NOMO-1 (cell line): ENCODE results near the gene SNX24.
A peak's percentile ranks its signal among the peaks of the same experiment; 100 is the strongest.

Experiments used
- DNase-seq, 2 experiments: peaks; one replicate each; lab custom pipeline; 2025; ENCODE audit not compliant: unreplicated experiment in 2 of 2; lab: John Stamatoyannopoulos, UW

SNX24 gene

DNA sequence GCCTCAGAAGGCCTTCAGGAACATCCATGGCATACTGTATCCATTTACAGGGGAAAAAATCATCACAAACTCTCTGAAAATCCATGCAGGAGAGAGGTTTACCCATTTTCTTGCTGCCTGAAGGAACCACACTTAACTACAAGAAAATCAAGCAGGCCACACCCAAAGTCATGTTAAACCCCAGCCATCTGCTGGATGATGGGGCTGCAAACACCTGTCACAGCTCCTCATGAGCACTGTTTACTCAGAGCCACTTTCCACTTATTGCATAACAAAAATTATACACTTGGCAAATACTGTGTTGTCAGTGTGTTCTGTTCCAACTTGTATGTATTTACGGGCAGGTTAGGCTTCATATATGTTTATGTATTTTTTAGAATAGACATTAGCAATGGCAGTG lies 155.3 kb downstream of the SNX24 start:
- no peak for DNase-seq

GRCh38 chr5:123001808-123002207 lies 156.4 kb downstream of the SNX24 start:
- no peak for DNase-seq

- no peak for DNase-seq
Measured at GRCh38 chr5:123007182-123007581, 161.8 kb downstream of the SNX24 start.

GRCh38 chr5:123007754-123008153 lies 162.3 kb downstream of the SNX24 start:
- DNase-seq: no peak

GRCh38 chr5:123012321-123012720 lies 166.9 kb downstream of the SNX24 start:
- DNase-seq: peak; percentile 30 to 80

GRCh38 chr5:123014689-123015088 lies 169.3 kb downstream of the SNX24 start:
- no peak for DNase-seq

GRCh38 chr5:123028222-123028621 lies 182.8 kb downstream of the SNX24 start:
- DNase-seq: no peak

DNA sequence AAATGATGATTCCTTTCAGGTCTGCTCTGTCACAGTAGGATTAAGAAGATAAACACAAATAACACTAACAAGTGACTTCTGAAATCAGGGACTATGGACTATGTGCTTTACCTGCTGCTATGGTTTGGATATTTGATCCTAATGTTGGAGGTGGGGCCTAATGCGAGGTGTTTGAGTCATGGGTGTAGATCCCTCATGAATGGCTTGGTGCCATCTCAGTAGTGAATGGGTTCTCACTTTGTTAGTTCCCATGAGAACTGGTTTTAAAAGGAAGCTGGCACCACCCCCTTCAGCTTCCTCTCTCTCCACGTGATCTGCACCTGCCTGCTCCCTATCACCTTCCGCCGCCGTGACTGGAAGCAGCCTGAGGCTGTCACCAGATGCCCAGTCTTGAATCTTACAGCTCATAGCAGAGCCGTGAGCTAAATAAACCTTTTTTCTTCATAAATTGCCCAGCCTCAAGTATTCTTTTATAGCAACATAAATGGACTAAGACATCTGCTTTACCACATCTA lies 187.8 kb downstream of the SNX24 start:
- DNase-seq: no peak

DNA sequence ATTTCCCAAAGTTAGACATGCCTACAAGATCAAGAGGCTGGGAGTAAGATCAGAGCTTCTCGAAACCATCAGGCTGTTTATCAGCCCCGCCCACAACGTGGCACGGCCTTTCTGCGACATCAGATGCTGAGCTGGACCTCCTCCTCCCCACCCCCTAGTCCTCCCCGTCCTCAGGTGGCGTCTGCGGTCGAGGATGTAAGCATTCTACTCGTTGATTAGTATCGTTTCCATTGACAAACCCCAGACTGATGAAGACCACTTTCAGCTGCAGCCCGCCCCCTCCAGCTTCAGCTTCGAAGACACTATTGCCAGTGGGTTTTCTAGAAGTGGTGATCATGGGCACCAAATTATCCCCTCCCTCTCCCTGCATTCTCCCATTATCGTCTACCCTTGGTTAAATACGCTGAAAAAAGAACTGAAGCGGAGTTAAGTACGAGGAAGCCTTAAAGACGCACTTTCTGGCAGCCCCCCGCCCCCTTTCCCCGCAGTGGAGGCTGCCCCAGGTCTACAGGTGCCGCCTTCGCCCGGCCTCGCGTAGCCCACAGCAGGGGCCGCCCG lies 190.0 kb downstream of the SNX24 start:
- no peak for DNase-seq

DNA sequence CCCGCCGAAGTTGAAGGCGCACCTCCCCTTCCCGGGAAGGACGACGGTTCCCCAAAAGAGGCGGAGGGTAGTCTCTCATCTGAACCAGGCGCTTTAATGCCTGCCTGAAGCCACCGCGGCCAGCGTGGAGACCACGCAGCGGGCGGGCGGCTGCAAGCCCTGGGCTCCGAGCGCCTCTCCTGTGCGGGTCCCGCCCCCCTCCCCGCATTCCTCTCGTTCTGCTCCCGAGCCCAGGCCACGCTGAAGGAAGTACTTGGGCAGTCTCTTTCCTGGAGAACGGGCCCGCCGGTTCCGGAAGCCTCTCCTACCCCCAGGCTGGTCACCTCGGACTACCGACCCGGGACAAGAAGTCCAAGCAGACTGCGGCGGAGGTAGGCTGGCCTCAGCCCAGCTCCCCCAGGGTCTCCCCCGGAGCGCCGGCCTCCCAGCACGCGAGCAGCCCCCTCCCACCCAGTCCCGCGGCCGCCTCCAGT lies 190.5 kb downstream of the SNX24 start:
- DNase-seq: peak in 1 of 2 experiments; percentile 3

DNA sequence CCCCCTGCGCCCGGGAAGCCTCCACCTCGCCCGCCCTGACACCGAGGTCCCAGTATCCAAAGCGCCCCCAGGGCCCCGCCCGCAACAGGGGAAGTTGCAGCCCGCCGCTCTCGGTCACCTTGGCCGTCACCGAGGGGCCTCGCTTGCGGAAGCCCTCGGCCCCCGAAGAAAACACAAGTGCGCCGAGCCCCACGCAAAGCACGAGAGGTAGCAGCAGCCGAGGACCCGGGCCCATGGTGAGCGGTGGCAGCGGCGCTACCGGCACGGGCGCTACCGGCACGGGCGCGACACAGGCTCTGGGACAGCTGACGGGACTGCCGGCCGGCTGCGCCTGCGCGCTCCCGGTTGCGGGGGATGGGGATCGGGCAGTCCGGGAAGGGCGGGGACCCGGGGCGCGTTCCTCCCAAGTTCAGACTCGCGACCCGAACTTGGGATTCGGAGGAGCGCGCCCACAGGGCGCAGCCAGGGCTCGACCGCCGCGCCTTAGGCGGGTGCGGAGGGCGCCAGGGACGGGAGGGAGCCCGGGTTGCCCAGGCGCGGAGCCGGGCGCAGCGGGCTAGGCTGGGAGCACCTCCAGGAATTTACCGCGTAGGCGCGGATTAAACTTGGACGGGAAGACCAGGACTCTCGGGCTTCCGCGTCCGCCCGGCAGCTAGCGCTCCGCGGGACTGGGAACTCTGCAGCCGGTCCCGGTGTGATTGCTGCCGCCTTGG lies 191.1 kb downstream of the SNX24 start, which contains the start of gene PPIC:
Gene PPIC (minus strand): TSS at position 335 of the 713 bp plus-strand sequence. CDS start 100 bp downstream, at position 235.
- no peak for DNase-seq

DNA sequence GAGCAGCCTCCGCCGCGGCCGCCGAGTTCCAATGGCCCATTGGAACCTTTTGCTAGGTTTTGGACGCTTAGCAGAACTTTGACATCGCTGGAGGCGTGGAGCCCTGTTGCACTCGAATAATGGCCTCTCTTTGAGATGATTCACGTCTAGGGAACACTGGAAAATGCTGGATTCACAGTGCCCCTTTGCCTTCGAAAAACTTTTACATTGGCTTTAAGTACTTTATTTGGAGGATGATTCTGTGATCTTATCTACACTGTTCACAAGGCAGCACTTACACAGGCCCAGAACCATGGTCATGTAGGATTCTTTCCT lies 191.6 kb downstream of the SNX24 start:
- no peak for DNase-seq

- DNase-seq: no peak
Measured at GRCh38 chr5:123039673-123040072, 194.3 kb downstream of the SNX24 start.

DNA sequence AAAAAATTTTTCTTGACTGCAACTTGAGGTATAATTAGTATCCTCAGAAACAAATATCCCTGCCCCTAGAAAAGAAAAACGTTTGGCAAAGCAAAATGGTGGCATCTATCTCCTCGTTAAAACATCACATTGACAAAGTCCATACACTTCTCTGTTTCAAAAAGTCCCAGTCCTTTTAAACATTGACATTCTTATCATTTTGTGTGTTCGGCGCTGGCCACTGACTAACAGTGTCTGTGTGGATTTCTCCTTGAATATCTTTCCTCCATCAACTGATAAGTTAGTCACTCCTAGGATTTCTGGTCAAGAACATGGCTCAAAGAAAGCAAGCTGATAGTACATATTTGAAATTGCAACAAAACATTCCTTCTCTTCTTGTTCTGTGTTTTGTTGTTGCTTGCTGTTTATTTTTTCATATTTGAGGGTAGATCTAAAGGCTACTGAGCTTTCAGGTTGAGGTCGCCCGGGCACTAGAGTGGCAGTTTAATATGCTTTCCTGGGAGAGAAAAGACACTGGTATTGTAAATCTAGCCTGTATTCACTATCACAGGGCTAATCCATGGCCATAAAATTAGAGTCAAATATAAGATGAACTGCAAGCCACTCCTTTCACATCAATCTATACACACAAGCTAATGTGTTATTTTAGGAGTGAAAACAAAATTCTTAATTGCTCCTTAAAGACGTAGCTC lies 199.7 kb downstream of the SNX24 start:
- no peak for DNase-seq

- no peak for DNase-seq
Measured at GRCh38 chr5:123046222-123046621, 200.8 kb downstream of the SNX24 start.

- no peak for DNase-seq
Measured at GRCh38 chr5:123047706-123048105, 202.3 kb downstream of the SNX24 start.

DNA sequence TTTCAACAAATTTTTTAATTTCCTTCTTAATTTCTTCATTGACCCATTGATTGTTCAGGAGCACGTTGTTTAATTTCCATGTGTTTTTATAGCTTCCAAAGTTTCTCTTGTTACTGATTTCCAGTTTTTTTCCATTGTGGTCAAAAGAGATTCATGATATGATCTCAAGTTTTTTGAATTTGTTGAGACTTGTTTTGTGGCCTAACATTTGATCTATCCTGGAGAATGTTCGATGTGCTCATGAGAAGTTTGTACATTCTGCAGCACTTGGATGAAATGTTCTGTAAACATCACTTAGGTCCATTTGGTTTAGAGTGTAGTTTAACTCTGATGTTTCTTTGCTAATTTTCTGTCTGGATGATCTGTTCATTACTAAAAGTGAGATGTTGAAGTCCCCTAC lies 205.8 kb downstream of the SNX24 start:
- no peak for DNase-seq
